ENCODE data around the gene PAIP2.
A peak's percentile ranks its signal among the peaks of the same experiment; 100 is the strongest.
"Not testable (repeated sequence)": the region's sequence is repeated elsewhere in the genome, so short reads cannot be mapped to it uniquely, and the experiment has no call there.

The PAIP2 gene

GRCh38 chr5:139304391-139305324, 37.0 kb upstream of the PAIP2 start:
- Histone ChIP-seq H3K9ac (ENCODE audit: low read length) (no peak overlapping the region), H3K27me3 (ENCODE audit: control insufficient read depth, insufficient read depth, low read length) (no peaks in the 10 kb centered on the region), H3K4me3 (ENCODE audit: low read length) (no peak overlapping the region), H3K4me1 (ENCODE audit: control insufficient read depth, insufficient read depth, low read length) (peaks cover 24% of the 10 kb centered on the region), H3K27ac (ENCODE audit: low read depth, low read length) (no peak overlapping the region), H3K36me3 (ENCODE audit: control insufficient read depth, insufficient read depth, low read length) (no peaks in the 10 kb centered on the region)

GRCh38 chr5:139306197-139306596, 35.5 kb upstream of the PAIP2 start:
- H3K36me3 ChIP-seq (ENCODE audit: control insufficient read depth, insufficient read depth, low read length): no peaks in the 10 kb centered on the region
- H3K27me3 ChIP-seq (ENCODE audit: control insufficient read depth, insufficient read depth, low read length): no peaks in the 10 kb centered on the region
- no peak overlapping the region for H3K4me3 ChIP-seq (ENCODE audit: low read length)
- H3K27ac ChIP-seq (ENCODE audit: low read depth, low read length): no peak overlapping the region
- H3K9ac ChIP-seq (ENCODE audit: low read length): no peak overlapping the region
- H3K4me1 ChIP-seq (ENCODE audit: control insufficient read depth, insufficient read depth, low read length): peaks cover 24% of the 10 kb centered on the region

- Histone ChIP-seq H3K4me1 (ENCODE audit: control insufficient read depth, insufficient read depth, low read length) (peaks cover 26% of the 10 kb centered on the region), H3K9ac (ENCODE audit: low read length) (no peak overlapping the region), H3K4me3 (ENCODE audit: low read length) (no peak overlapping the region), H3K36me3 (ENCODE audit: control insufficient read depth, insufficient read depth, low read length) (no peaks in the 10 kb centered on the region), H3K27ac (ENCODE audit: low read depth, low read length) (no peak overlapping the region), H3K27me3 (ENCODE audit: control insufficient read depth, insufficient read depth, low read length) (no peaks in the 10 kb centered on the region)
Observed at GRCh38 chr5:139306628-139307379, 34.9 kb upstream of the PAIP2 start.

GRCh38 chr5:139308797-139309196, 32.9 kb upstream of the PAIP2 start:
- no peaks in the 10 kb centered on the region for H3K27me3 ChIP-seq (ENCODE audit: control insufficient read depth, insufficient read depth, low read length)
- H3K4me3 ChIP-seq (ENCODE audit: low read length): no peak overlapping the region
- no peak overlapping the region for H3K9ac ChIP-seq (ENCODE audit: low read length)
- no peaks in the 10 kb centered on the region for H3K36me3 ChIP-seq (ENCODE audit: control insufficient read depth, insufficient read depth, low read length)
- H3K27ac ChIP-seq (ENCODE audit: low read depth, low read length): no peak overlapping the region
- H3K4me1 ChIP-seq (ENCODE audit: control insufficient read depth, insufficient read depth, low read length): peaks cover 26% of the 10 kb centered on the region

GRCh38 chr5:139310715-139311186, 30.9 kb upstream of the PAIP2 start:
- H3K4me1 ChIP-seq (ENCODE audit: control insufficient read depth, insufficient read depth, low read length): peaks cover 21% of the 10 kb centered on the region
- not testable (repeated sequence) for H3K27me3 ChIP-seq (ENCODE audit: control insufficient read depth, insufficient read depth, low read length); H3K27ac ChIP-seq (ENCODE audit: low read depth, low read length); H3K36me3 ChIP-seq (ENCODE audit: control insufficient read depth, insufficient read depth, low read length); H3K9ac ChIP-seq (ENCODE audit: low read length); H3K4me3 ChIP-seq (ENCODE audit: low read length)

GRCh38 chr5:139312075-139312474, 29.6 kb upstream of the PAIP2 start:
- H3K36me3 ChIP-seq (ENCODE audit: control insufficient read depth, insufficient read depth, low read length): peaks cover 7% of the 10 kb centered on the region
- H3K27ac ChIP-seq (ENCODE audit: low read depth, low read length): no peak overlapping the region
- H3K4me3 ChIP-seq (ENCODE audit: low read length): no peak overlapping the region
- peaks cover 17% of the 10 kb centered on the region for H3K4me1 ChIP-seq (ENCODE audit: control insufficient read depth, insufficient read depth, low read length)
- no peaks in the 10 kb centered on the region for H3K27me3 ChIP-seq (ENCODE audit: control insufficient read depth, insufficient read depth, low read length)
- no peak overlapping the region for H3K9ac ChIP-seq (ENCODE audit: low read length)

GRCh38 chr5:139314276-139314675, 27.4 kb upstream of the PAIP2 start:
- Histone ChIP-seq H3K4me3 (ENCODE audit: low read length) (no peak overlapping the region), H3K27me3 (ENCODE audit: control insufficient read depth, insufficient read depth, low read length) (no peaks in the 10 kb centered on the region), H3K36me3 (ENCODE audit: control insufficient read depth, insufficient read depth, low read length) (peaks cover 14% of the 10 kb centered on the region), H3K4me1 (ENCODE audit: control insufficient read depth, insufficient read depth, low read length) (peaks cover 2% of the 10 kb centered on the region), H3K27ac (ENCODE audit: low read depth, low read length) (no peak overlapping the region), H3K9ac (ENCODE audit: low read length) (no peak overlapping the region)

- Histone ChIP-seq H3K4me1 (ENCODE audit: control insufficient read depth, insufficient read depth, low read length) (peaks cover 2% of the 10 kb centered on the region), H3K9ac (ENCODE audit: low read length) (no peak overlapping the region), H3K36me3 (ENCODE audit: control insufficient read depth, insufficient read depth, low read length) (peaks cover 16% of the 10 kb centered on the region), H3K4me3 (ENCODE audit: low read length) (no peak overlapping the region), H3K27ac (ENCODE audit: low read depth, low read length) (no peak overlapping the region), H3K27me3 (ENCODE audit: control insufficient read depth, insufficient read depth, low read length) (no peaks in the 10 kb centered on the region)
Observed at GRCh38 chr5:139315056-139315615, 26.5 kb upstream of the PAIP2 start.

GRCh38 chr5:139335811-139336210, 5.8 kb upstream of the PAIP2 start:
- H3K9ac ChIP-seq (ENCODE audit: low read length): no peak overlapping the region
- no peak overlapping the region for H3K4me3 ChIP-seq (ENCODE audit: low read length)
- peaks cover under 1% of the 10 kb centered on the region for H3K36me3 ChIP-seq (ENCODE audit: control insufficient read depth, insufficient read depth, low read length)
- H3K27ac ChIP-seq (ENCODE audit: low read depth, low read length): no peak overlapping the region
- no peaks in the 10 kb centered on the region for H3K4me1 ChIP-seq (ENCODE audit: control insufficient read depth, insufficient read depth, low read length)
- H3K27me3 ChIP-seq (ENCODE audit: control insufficient read depth, insufficient read depth, low read length): no peaks in the 10 kb centered on the region

GRCh38 chr5:139340051-139340450, 1.6 kb upstream of the PAIP2 start:
- Histone ChIP-seq H3K27ac (ENCODE audit: low read depth, low read length) (no peak overlapping the region), H3K27me3 (ENCODE audit: control insufficient read depth, insufficient read depth, low read length) (no peaks in the 10 kb centered on the region), H3K36me3 (ENCODE audit: control insufficient read depth, insufficient read depth, low read length) (no peaks in the 10 kb centered on the region), H3K4me3 (ENCODE audit: low read length) (no peak overlapping the region), H3K9ac (ENCODE audit: low read length) (no peak overlapping the region), H3K4me1 (ENCODE audit: control insufficient read depth, insufficient read depth, low read length) (peaks cover 10% of the 10 kb centered on the region)

GRCh38 chr5:139341187-139341688, 416 bp upstream of the PAIP2 start:
- peaks cover 10% of the 10 kb centered on the region for H3K4me1 ChIP-seq (ENCODE audit: control insufficient read depth, insufficient read depth, low read length)
- H3K4me3 ChIP-seq (ENCODE audit: low read length): peak overlapping the region; percentile 86
- no peaks in the 10 kb centered on the region for H3K27me3 ChIP-seq (ENCODE audit: control insufficient read depth, insufficient read depth, low read length)
- no peaks in the 10 kb centered on the region for H3K36me3 ChIP-seq (ENCODE audit: control insufficient read depth, insufficient read depth, low read length)
- peak overlapping the region; percentile 53 for H3K9ac ChIP-seq (ENCODE audit: low read length)
- no peak overlapping the region for H3K27ac ChIP-seq (ENCODE audit: low read depth, low read length)

GRCh38 chr5:139342423-139342723, 719 bp downstream of the PAIP2 start:
- H3K9ac ChIP-seq (ENCODE audit: low read length): peak overlapping the region; percentile 87
- no peaks in the 10 kb centered on the region for H3K27me3 ChIP-seq (ENCODE audit: control insufficient read depth, insufficient read depth, low read length)
- peaks cover 10% of the 10 kb centered on the region for H3K4me1 ChIP-seq (ENCODE audit: control insufficient read depth, insufficient read depth, low read length)
- peak overlapping the region; percentile 90 for H3K27ac ChIP-seq (ENCODE audit: low read depth, low read length)
- peak overlapping the region; percentile 86 for H3K4me3 ChIP-seq (ENCODE audit: low read length)
- no peaks in the 10 kb centered on the region for H3K36me3 ChIP-seq (ENCODE audit: control insufficient read depth, insufficient read depth, low read length)
